ENCODE results near the gene SMIM10L1. TPM values are rescaled to one million over a fixed set of nuclear protein-coding genes. Genes with fewer than 3 reads are reported as not detected.

SMIM10L1 gene
- total RNA-seq, 2 donors from 2014 or later: 9.8 to 10.8 TPM

DNA sequence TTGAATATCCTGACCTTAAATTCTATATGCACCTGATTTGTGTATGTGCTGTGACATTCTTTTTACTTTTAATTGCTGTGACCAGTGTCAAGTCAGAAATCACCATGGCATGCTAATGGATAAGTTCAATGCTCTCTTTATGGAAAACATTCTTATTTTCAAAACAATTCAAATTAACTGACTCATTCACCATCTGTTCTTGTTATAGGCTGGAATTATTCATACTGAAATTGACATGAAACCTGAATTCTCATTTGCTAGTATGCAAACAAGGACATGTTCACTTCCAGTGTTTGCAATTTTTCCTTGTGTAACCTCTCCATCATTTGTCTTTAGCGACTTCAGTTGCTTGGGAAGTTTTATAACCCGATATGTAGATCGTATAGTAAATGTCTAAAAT, 36.7 kb upstream of the SMIM10L1 start, which contains the start of gene TAS2R30:
Gene TAS2R30 (minus strand): TSS at position 340 of the 400 bp plus-strand sequence. CDS start 400 bp downstream, outside the sequence.
- H3K27ac ChIP-seq: no peak within 1 kb of the TSS
- TF ChIP-seq POLR2A (IDR thresholded peaks at IDR 0.05): no peak
- TF ChIP-seq POLR2AphosphoS5 (IDR thresholded peaks at IDR 0.05): no peak
- TF ChIP-seq, protein P1, sequence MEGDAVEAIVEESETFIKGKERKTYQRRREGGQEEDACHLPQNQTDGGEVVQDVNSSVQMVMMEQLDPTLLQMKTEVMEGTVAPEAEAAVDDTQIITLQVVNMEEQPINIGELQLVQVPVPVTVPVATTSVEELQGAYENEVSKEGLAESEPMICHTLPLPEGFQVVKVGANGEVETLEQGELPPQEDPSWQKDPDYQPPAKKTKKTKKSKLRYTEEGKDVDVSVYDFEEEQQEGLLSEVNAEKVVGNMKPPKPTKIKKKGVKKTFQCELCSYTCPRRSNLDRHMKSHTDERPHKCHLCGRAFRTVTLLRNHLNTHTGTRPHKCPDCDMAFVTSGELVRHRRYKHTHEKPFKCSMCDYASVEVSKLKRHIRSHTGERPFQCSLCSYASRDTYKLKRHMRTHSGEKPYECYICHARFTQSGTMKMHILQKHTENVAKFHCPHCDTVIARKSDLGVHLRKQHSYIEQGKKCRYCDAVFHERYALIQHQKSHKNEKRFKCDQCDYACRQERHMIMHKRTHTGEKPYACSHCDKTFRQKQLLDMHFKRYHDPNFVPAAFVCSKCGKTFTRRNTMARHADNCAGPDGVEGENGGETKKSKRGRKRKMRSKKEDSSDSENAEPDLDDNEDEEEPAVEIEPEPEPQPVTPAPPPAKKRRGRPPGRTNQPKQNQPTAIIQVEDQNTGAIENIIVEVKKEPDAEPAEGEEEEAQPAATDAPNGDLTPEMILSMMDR (IDR thresholded peaks at IDR 0.05): no peak
- DNase-seq (ENCODE audit: low spot score): no peak
- intact Hi-C loops (cut with DNase I): no loop called here
- H3K36me3 ChIP-seq: no peaks in the 10 kb centered on the region
- 62% methylated on average over 3 of the region's 3 CpGs for WGBS
- no peak within 1 kb of the TSS for H3K4me3 ChIP-seq
- no peaks in the 10 kb centered on the region for H3K9me3 ChIP-seq
- no peaks in the 10 kb centered on the region for H3K4me1 ChIP-seq (replicated peaks)
- no peaks in the 10 kb centered on the region for H3K27me3 ChIP-seq (replicated peaks; ENCODE audit: insufficient read depth)

DNA sequence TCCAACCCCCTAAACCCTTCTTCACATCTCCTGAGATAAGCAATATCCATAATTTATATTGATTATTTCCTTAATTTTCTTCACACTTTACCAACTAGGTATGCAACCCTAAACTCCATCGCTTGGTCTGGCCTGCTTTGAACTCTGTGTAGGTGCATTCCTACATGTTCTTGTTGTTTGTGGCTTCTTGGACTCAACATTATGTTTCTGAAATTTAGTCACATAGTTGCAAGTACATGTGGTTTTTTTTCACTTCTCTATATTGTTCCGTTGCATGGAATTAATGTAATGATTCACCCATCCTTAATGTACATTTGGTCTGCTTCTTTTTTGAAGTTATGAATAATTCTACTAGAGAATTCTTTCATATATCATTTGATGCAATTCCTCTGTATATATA, 34.9 kb upstream of the SMIM10L1 start:
- Histone ChIP-seq H3K4me3 (no peak overlapping the region), H3K4me1 (replicated peaks) (no peaks in the 10 kb centered on the region), H3K27me3 (replicated peaks; ENCODE audit: insufficient read depth) (no peaks in the 10 kb centered on the region), H3K36me3 (no peaks in the 10 kb centered on the region), H3K9me3 (no peaks in the 10 kb centered on the region), H3K27ac (no peak overlapping the region)
- no peak for TF ChIP-seq POLR2AphosphoS5 (IDR thresholded peaks at IDR 0.05)
- TF ChIP-seq, protein P1 (IDR thresholded peaks at IDR 0.05): no peak
- TF ChIP-seq POLR2A (IDR thresholded peaks at IDR 0.05): no peak
- no peak for DNase-seq (ENCODE audit: low spot score)
- whole genome bisulfite sequencing: 91% methylated on average over 2 of the region's 2 CpGs
- intact Hi-C loops (cut with DNase I): no loop called here

DNA sequence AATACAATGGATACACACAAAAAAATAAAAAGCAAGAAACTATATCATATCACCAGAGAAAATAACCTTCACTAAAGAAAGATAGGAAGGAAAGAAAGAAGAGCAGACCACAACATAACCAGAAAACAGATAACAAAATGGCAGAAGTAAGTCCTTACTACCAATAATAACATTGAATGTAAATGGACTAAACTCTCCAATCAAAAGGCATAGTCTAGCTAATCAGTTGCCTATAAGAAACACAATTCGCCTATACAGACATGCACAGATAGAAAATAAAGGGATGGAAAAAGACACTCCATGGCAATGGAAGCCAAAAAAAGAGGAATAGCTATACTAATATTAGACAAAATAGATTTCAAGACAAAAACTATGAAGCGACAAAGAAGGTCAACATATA, 27.6 kb upstream of the SMIM10L1 start:
- Histone ChIP-seq H3K27ac (no peak overlapping the region), H3K36me3 (no peaks in the 10 kb centered on the region), H3K27me3 (replicated peaks; ENCODE audit: insufficient read depth) (no peaks in the 10 kb centered on the region), H3K4me1 (replicated peaks) (no peaks in the 10 kb centered on the region), H3K4me3 (no peak overlapping the region), H3K9me3 (no peaks in the 10 kb centered on the region)
- DNase-seq (ENCODE audit: low spot score): no peak
- intact Hi-C loops (cut with DNase I): no loop called here
- TF ChIP-seq POLR2A (IDR thresholded peaks at IDR 0.05) (no peak), POLR2AphosphoS5 (IDR thresholded peaks at IDR 0.05) (no peak)
- TF ChIP-seq, protein P1 (IDR thresholded peaks at IDR 0.05): no peak
- 100% methylated on average over 2 of the region's 2 CpGs for WGBS

DNA sequence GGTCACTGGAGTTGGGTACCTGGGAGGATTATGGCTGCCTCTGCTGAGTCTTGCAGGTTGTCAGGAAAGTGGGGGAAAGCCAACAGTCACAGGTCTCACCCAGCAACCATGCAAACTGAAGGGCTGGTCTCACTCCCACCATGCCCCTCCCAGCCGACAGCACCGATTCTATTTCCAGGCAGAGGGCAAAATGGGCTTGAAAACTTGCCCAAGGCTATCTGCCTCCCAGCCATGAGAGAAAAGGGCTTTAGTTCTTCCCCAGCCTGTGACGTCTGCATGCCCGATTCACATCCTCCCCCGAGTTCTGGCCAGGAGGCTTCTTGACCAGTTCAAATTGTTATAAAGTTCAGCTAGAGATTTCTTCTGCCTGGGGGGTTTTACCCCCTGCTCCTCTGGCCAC, 26.7 kb upstream of the SMIM10L1 start:
- Histone ChIP-seq H3K36me3 (no peaks in the 10 kb centered on the region), H3K27ac (no peak overlapping the region), H3K27me3 (replicated peaks; ENCODE audit: insufficient read depth) (no peaks in the 10 kb centered on the region), H3K9me3 (no peaks in the 10 kb centered on the region), H3K4me3 (no peak overlapping the region), H3K4me1 (replicated peaks) (no peaks in the 10 kb centered on the region)
- TF ChIP-seq, protein P1 (IDR thresholded peaks at IDR 0.05): no peak
- TF ChIP-seq POLR2AphosphoS5 (IDR thresholded peaks at IDR 0.05) (no peak), POLR2A (IDR thresholded peaks at IDR 0.05) (no peak)
- DNase-seq (ENCODE audit: low spot score): no peak
- 100% methylated on average over 5 of the region's 5 CpGs for WGBS
- intact Hi-C loops (cut with DNase I): no loop called here

DNA sequence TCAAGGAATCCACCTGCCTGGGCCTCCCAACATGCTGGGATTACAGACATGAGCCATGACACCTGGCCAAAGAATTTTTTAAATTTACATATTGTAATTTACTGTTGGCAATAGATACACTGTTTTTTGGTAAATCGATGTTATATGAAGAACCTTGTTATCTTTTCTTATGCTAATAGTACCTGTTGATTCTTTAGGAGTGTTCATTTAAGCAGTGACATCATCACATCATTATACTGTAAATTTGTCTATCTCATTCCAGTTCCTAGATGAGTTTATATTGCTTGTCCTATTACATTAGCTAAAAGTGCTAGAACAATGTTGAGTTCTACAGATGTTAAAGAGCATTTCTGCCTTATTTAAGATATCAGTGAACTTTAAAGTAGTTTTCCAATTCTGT, 23.6 kb upstream of the SMIM10L1 start:
- intact Hi-C loops (cut with DNase I): no loop called here
- no peaks in the 10 kb centered on the region for H3K36me3 ChIP-seq
- no peaks in the 10 kb centered on the region for H3K9me3 ChIP-seq
- 100% methylated on average over 1 of the region's 1 CpG for WGBS
- no peak for TF ChIP-seq POLR2A (IDR thresholded peaks at IDR 0.05)
- TF ChIP-seq POLR2AphosphoS5 (IDR thresholded peaks at IDR 0.05): no peak
- TF ChIP-seq, protein P1 (IDR thresholded peaks at IDR 0.05): no peak
- H3K27ac ChIP-seq: no peak overlapping the region
- no peaks in the 10 kb centered on the region for H3K4me1 ChIP-seq (replicated peaks)
- H3K4me3 ChIP-seq: no peak overlapping the region
- DNase-seq (ENCODE audit: low spot score): no peak
- H3K27me3 ChIP-seq (replicated peaks; ENCODE audit: insufficient read depth): no peaks in the 10 kb centered on the region
